Activated CD8-positive, alpha-beta T cell treated with anti-CD3 and anti-CD28 coated beads, Interleukin-2, amount 10 ng/mL, durations not matched to agents 7 days and 5 days (primary cell): Measurements from ENCODE around the gene ZBTB11. TPM values are rescaled to one million over a fixed set of nuclear protein-coding genes. Genes with fewer than 3 reads are reported as not detected.
A peak's percentile ranks its signal among the peaks of the same experiment; 100 is the strongest.

ENCODE experiments used
- ATAC-seq: fragments of 150-1000 bp; cut with Tn5 transposase; one replicate; pipeline ENCODE4 v1.10.0; 2021; ENCODE audit warnings: moderate library complexity
- CTCF ChIA-PET: fragments of 350-600 bp; sonication (Branson Sonifier 250); formaldehyde crosslinking; loops from one replicate; lab custom pipeline; 2021; ENCODE audit warnings: antibody characterized with exemption; lab: Charles Lee
- POLR2A ChIA-PET: fragments of 350-600 bp; sonication (Branson Sonifier 250); formaldehyde crosslinking; loops from one replicate; lab custom pipeline; 2021; ENCODE audit warnings: antibody characterized with exemption; lab: Charles Lee
- DNase-seq: peaks from one replicate; pipeline ENCODE4 v3.0.0-alpha.2; 2020
- H3K27ac Mint-ChIP-seq: one replicate; pipeline ENCODE4 v1.8.0; 2021; ENCODE audit warnings: mild to moderate bottlenecking, mixed read lengths
- H3K27me3 Mint-ChIP-seq: one replicate; pipeline ENCODE4 v1.8.0; 2021; ENCODE audit warnings: low read depth, mixed read lengths
- H3K36me3 Mint-ChIP-seq: one replicate; pipeline ENCODE4 v1.8.0; 2021; ENCODE audit warnings: low read depth, mixed read lengths
- H3K4me1 Mint-ChIP-seq: one replicate; pipeline ENCODE4 v1.8.0; 2021; ENCODE audit warnings: low read depth, mixed read lengths
- H3K4me3 Mint-ChIP-seq: one replicate; pipeline ENCODE4 v1.8.0; 2021; ENCODE audit warnings: mild to moderate bottlenecking, mixed read lengths
- H3K9me3 Mint-ChIP-seq: one replicate; pipeline ENCODE4 v1.8.0; 2022; ENCODE audit warnings: mixed read lengths; ENCODE audit not compliant: insufficient read depth
- total RNA-seq, 2 experiments: library from RNA; stranded (reverse); gene quantifications; one replicate each; pipeline ENCODE4 v1.2.3, GENCODE V29; 2021

The ZBTB11 gene, protein sequence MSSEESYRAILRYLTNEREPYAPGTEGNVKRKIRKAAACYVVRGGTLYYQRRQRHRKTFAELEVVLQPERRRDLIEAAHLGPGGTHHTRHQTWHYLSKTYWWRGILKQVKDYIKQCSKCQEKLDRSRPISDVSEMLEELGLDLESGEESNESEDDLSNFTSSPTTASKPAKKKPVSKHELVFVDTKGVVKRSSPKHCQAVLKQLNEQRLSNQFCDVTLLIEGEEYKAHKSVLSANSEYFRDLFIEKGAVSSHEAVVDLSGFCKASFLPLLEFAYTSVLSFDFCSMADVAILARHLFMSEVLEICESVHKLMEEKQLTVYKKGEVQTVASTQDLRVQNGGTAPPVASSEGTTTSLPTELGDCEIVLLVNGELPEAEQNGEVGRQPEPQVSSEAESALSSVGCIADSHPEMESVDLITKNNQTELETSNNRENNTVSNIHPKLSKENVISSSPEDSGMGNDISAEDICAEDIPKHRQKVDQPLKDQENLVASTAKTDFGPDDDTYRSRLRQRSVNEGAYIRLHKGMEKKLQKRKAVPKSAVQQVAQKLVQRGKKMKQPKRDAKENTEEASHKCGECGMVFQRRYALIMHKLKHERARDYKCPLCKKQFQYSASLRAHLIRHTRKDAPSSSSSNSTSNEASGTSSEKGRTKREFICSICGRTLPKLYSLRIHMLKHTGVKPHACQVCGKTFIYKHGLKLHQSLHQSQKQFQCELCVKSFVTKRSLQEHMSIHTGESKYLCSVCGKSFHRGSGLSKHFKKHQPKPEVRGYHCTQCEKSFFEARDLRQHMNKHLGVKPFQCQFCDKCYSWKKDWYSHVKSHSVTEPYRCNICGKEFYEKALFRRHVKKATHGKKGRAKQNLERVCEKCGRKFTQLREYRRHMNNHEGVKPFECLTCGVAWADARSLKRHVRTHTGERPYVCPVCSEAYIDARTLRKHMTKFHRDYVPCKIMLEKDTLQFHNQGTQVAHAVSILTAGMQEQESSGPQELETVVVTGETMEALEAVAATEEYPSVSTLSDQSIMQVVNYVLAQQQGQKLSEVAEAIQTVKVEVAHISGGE
- 10 to 100 TPM; 30.7 to 33.6 TPM for total RNA-seq

- CTCF ChIA-PET, result interaction anchor here (0.5 to 3.8 kb wide), 10 partner anchors 8 to 102 kb away, joined by 3 to 28 read pairs (median 3); partner anchors contain the start of genes CEP97, PCNP and RPL24
- DNase-seq (peak; percentile 100), ATAC-seq (peak; percentile 76)
- Mint-ChIP-seq H3K27ac (peak within 1 kb of the TSS; percentile 95), H3K36me3 (peaks cover 56% of the 10 kb centered on the region), H3K4me3 (peak within 1 kb of the TSS; percentile 95), H3K9me3 (no peaks in the 10 kb centered on the region), H3K27me3 (no peaks in the 10 kb centered on the region), H3K4me1 (peaks cover 50% of the 10 kb centered on the region)
- POLR2A ChIA-PET, result interaction anchor here (0.6 to 4.1 kb wide), 10 partner anchors 9 to 943 kb away, joined by 3 to 56 read pairs (median 5); partner anchors contain the start of genes CEP97, NFKBIZ, PCNP and RPL24
Measured at GRCh38 chr3:101676765-101677435, at the start of gene ZBTB11. TSS of gene ZBTB11 (minus strand) at chr3:101677132. CDS start at chr3:101676914, 218 bp downstream.

DNA sequence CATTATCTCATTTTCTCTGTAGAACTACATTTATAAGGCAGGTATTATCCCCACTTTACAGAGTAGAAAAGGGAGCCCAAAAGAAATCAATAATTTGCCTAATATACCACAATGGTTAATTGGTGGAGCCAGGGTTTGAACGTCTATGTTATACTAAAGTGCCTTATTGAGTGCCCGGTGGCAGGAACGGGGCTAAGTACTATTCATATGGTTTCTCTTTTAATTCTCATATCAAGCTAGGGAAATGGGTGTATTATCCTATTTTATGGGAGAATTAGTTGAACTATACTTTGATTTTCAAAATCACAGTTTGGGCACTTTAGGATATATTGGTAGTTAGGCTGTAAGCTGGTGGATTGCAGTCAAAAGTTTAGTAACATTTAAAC lies 49.0 kb upstream of the ZBTB11 start:
- ATAC-seq, result no peak
- POLR2A ChIA-PET, result interaction anchor here (1.0 to 1.4 kb wide), 2 partner anchors 43 to 50 kb away, joined by 4 read pairs; no protein-coding TSS in a partner anchor
- Mint-ChIP-seq H3K9me3 (no peaks in the 10 kb centered on the region), H3K27me3 (no peaks in the 10 kb centered on the region), H3K4me1 (peaks cover 46% of the 10 kb centered on the region), H3K4me3 (peak overlapping the region; percentile 93), H3K27ac (peak overlapping the region; percentile 95), H3K36me3 (peaks cover 31% of the 10 kb centered on the region)
- no peak for DNase-seq
- CTCF ChIA-PET, result interaction anchor here (1.4 to 1.5 kb wide), 2 partner anchors 31 to 77 kb away, joined by 3 to 6 read pairs; no protein-coding TSS in a partner anchor

GRCh38 chr3:101725194-101725889 lies 48.4 kb upstream of the ZBTB11 start:
- POLR2A ChIA-PET, result interaction anchor here (1.0 to 1.8 kb wide), 11 partner anchors 8 to 152 kb away, joined by 3 to 14 read pairs (median 4); partner anchors contain the start of genes NXPE3, PCNP, RPL24 and ZBTB11
- CTCF ChIA-PET, result interaction anchor here (1.1 to 1.5 kb wide), 7 partner anchors 10 to 77 kb away, joined by 3 to 6 read pairs (median 4); partner anchors contain the start of gene RPL24
- Mint-ChIP-seq H3K27me3 (no peaks in the 10 kb centered on the region), H3K9me3 (no peaks in the 10 kb centered on the region), H3K27ac (peak overlapping the region; percentile 95), H3K36me3 (peaks cover 26% of the 10 kb centered on the region), H3K4me1 (peaks cover 49% of the 10 kb centered on the region), H3K4me3 (peak overlapping the region; percentile 93)
- ATAC-seq (peak; percentile 37), DNase-seq (peak; percentile 61)

DNA sequence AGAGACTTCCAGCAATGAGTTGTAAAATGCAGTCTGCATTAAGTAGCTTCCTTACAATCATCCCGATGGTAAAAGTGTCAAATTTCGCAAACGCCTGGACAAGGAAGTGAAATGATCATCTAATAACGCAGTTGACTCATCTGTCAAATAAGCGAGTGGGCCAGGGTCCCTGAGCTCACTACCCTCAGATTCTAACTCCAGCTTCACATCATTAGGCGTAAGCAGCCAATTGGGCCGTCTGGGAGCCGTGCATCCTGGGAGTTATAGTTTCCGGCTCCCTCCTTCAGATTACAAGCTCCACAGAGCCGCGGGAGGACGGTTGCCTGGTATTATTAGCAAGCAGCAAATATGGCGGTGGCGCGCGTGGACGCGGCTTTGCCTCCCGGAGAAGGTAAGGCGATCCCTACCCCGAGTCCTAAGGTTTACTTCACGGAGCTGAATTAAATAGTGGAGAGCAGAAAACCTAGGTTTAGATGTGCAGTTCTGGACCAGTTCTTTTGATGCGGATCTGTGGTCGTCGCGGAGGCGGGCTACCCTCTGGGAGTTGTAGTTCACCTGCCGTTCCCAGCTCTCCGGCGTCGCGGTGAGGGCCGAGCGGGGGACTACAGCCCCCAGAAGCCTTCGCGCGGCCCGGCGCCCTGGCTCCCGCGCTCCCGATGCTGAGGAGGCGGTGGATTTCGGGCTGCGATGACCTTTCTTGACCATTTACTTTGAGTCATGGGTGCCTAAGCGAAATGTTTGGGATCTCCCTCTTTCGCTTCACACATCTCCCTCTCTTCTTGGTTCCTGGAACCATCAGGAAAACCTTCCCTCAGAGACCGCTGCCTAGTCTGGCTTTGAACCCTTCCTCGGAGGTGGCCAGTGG lies 47.6 kb upstream of the ZBTB11 start, which contains the start of gene CEP97:
TSS of gene CEP97 (plus strand) at position 286 of the 865 bp plus-strand sequence. CDS start at position 349, 63 bp downstream.
- H3K9me3 Mint-ChIP-seq, result no peaks in the 10 kb centered on the region
- H3K27me3 Mint-ChIP-seq, result no peaks in the 10 kb centered on the region
- peak within 1 kb of the TSS; percentile 95 for H3K27ac Mint-ChIP-seq
- POLR2A ChIA-PET, result interaction anchor here (0.6 to 1.8 kb wide), 19 partner anchors 9 to 379 kb away, joined by 3 to 14 read pairs (median 3); partner anchors contain the start of genes NFKBIZ, NXPE3, PCNP and RPL24
- H3K36me3 Mint-ChIP-seq, result peaks cover 22% of the 10 kb centered on the region
- H3K4me1 Mint-ChIP-seq, result peaks cover 48% of the 10 kb centered on the region
- H3K4me3 Mint-ChIP-seq, result peak within 1 kb of the TSS; percentile 93
- CTCF ChIA-PET, result interaction anchor here (0.7 to 1.4 kb wide), 10 partner anchors 9 to 501 kb away, joined by 3 to 4 read pairs (median 4); partner anchors contain the start of genes RPL24 and ZBTB11
- ATAC-seq, result peak; percentile 97
- DNase-seq, result peak; percentile 93

- POLR2A ChIA-PET, result interaction anchor here (0.9 to 2.0 kb wide), 4 partner anchors 21 to 127 kb away, joined by 3 to 9 read pairs (median 5); partner anchors contain the start of genes RPL24 and ZBTB11
- H3K4me3 Mint-ChIP-seq, result peak overlapping the region; percentile 55
- DNase-seq, result peak; percentile 45
- CTCF ChIA-PET, result interaction anchor here (1.0 to 3.0 kb wide), 3 partner anchors 13 to 503 kb away, joined by 3 to 11 read pairs (median 10); no protein-coding TSS in a partner anchor
- H3K27me3 Mint-ChIP-seq, result no peaks in the 10 kb centered on the region
- H3K27ac Mint-ChIP-seq, result peak overlapping the region; percentile 85
- peaks cover 8% of the 10 kb centered on the region for H3K36me3 Mint-ChIP-seq
- no peak for ATAC-seq
- peaks cover 45% of the 10 kb centered on the region for H3K4me1 Mint-ChIP-seq
- H3K9me3 Mint-ChIP-seq, result no peaks in the 10 kb centered on the region
Measured at GRCh38 chr3:101722394-101723173, 45.7 kb upstream of the ZBTB11 start.

- ChIA-PET CTCF (interaction anchor here (0.7 to 3.0 kb wide), 11 partner anchors 11 to 147 kb away, joined by 3 to 11 read pairs (median 3); partner anchors contain the start of genes PCNP and ZBTB11), POLR2A (interaction anchor here (0.7 to 2.0 kb wide), 5 partner anchors 35 to 160 kb away, joined by 3 to 9 read pairs (median 4); partner anchors contain the start of genes NFKBIZ, NXPE3, RPL24 and TRMT10C)
- H3K4me3 Mint-ChIP-seq, result peak overlapping the region; percentile 55
- H3K4me1 Mint-ChIP-seq, result peaks cover 36% of the 10 kb centered on the region
- ATAC-seq (no peak), DNase-seq (no peak)
- no peaks in the 10 kb centered on the region for H3K27me3 Mint-ChIP-seq
- peak overlapping the region; percentile 85 for H3K27ac Mint-ChIP-seq
- no peaks in the 10 kb centered on the region for H3K36me3 Mint-ChIP-seq
- H3K9me3 Mint-ChIP-seq, result no peaks in the 10 kb centered on the region
Measured at GRCh38 chr3:101720851-101721840, 44.2 kb upstream of the ZBTB11 start.

DNA sequence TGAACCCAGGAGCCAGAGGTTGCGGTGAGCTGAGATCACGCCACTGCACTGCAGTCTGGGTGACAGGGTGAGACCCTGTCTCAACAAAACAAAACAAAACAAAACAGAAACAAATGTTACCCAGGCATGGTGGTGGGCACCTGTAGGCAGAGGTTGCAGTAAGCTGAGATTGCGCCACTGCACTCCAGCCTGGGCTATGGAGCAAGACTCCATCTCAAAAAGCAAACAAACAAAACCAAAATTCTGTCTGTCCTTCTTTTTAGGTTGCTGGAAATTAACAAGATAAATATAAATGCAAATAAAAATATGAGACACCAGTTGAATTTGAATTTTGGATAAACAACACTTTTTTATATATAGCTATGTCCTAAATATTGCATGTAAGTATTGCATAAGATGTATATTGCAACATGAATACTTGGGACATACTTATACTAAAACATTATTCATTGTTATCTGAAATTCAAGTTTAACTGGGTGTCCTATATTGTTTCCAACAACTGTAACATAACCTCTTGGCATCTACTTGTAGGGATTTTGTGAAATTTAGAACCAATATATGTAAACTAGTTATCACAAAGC lies 42.8 kb upstream of the ZBTB11 start:
- H3K36me3 Mint-ChIP-seq, result no peaks in the 10 kb centered on the region
- H3K27ac Mint-ChIP-seq, result no peak overlapping the region
- DNase-seq (no peak), ATAC-seq (no peak)
- no peak overlapping the region for H3K4me3 Mint-ChIP-seq
- CTCF ChIA-PET, result interaction anchor here (0.8 to 3.0 kb wide), 4 partner anchors 11 to 27 kb away, joined by 3 to 10 read pairs (median 3); no protein-coding TSS in a partner anchor
- POLR2A ChIA-PET, result interaction anchor here (1.1 to 2.1 kb wide), 2 partner anchors 33 to 158 kb away, joined by 4 to 6 read pairs; partner anchors contain the start of genes RPL24 and TRMT10C
- H3K9me3 Mint-ChIP-seq, result no peaks in the 10 kb centered on the region
- peaks cover 30% of the 10 kb centered on the region for H3K4me1 Mint-ChIP-seq
- H3K27me3 Mint-ChIP-seq, result no peaks in the 10 kb centered on the region
